HEK293T (cell line): ENCODE data around the gene PLCG1.
"Not testable (repeated sequence)": the region's sequence is repeated elsewhere in the genome, so short reads cannot be mapped to it uniquely, and the experiment has no call there.

Experiments used
- CTCF ChIA-PET: fragments of 350-600 bp; formaldehyde crosslinking; extraction: SDS; loops from one replicate; lab custom pipeline; 2021; ENCODE audit warnings: antibody characterized with exemption, inconsistent platforms; lab: Yijun Ruan, JAX
- POLR2A ChIA-PET: fragments of 350-600 bp; formaldehyde crosslinking; extraction: SDS; loops from one replicate; lab custom pipeline; 2020; ENCODE audit warnings: antibody characterized with exemption, inconsistent platforms; lab: Yijun Ruan, JAX
- DNase-seq: peaks from one replicate; pipeline ENCODE4 v3.0.0; 2012; ENCODE audit warnings: mixed read lengths; ENCODE audit errors: extremely low spot score
- ARNT ChIP-seq: fragments of 450-650 bp; IDR thresholded peaks from 2 replicates; pipeline ENCODE4 v1.6.1; 2017; ENCODE audit warnings: mild to moderate bottlenecking
- BHLHE40 ChIP-seq: fragments of 450-650 bp; IDR thresholded peaks from 2 replicates; pipeline ENCODE4 v1.6.1; 2016; ENCODE audit warnings: mild to moderate bottlenecking, moderate library complexity, borderline replicate concordance
- CTBP1 ChIP-seq: fragments of 450-650 bp; IDR thresholded peaks from 2 replicates; pipeline ENCODE4 v1.6.1; 2016; ENCODE audit warnings: borderline replicate concordance
- ELF4 ChIP-seq: fragments of 450-650 bp; IDR thresholded peaks from 2 replicates; pipeline ENCODE4 v1.6.1; 2017; ENCODE audit warnings: antibody characterized with exemption
- FOXA1 ChIP-seq: fragments of 450-650 bp; IDR thresholded peaks from 2 replicates; pipeline ENCODE4 v1.6.1; 2016; ENCODE audit warnings: mild to moderate bottlenecking
- FOXK2 ChIP-seq: fragments of 450-650 bp; IDR thresholded peaks from 2 replicates; pipeline ENCODE4 v1.6.1; 2016; ENCODE audit warnings: mild to moderate bottlenecking
- FOXM1 ChIP-seq: fragments of 450-650 bp; IDR thresholded peaks from 2 replicates; pipeline ENCODE4 v1.6.1; 2017; ENCODE audit warnings: mild to moderate bottlenecking, borderline replicate concordance
- HDGF ChIP-seq: fragments of 450-650 bp; IDR thresholded peaks from 2 replicates; pipeline ENCODE4 v1.6.1; 2017; ENCODE audit warnings: antibody characterized with exemption, borderline replicate concordance
- L3MBTL2 ChIP-seq: fragments of 450-650 bp; conservative IDR thresholded peaks from 2 replicates; pipeline ENCODE4 v1.6.1; 2016; ENCODE audit warnings: mild to moderate bottlenecking
- LEF1 ChIP-seq: fragments of 450-650 bp; IDR thresholded peaks from 2 replicates; pipeline ENCODE4 v1.6.1; 2017; ENCODE audit warnings: mild to moderate bottlenecking, borderline replicate concordance
- NFRKB ChIP-seq: fragments of 450-650 bp; IDR thresholded peaks from 2 replicates; pipeline ENCODE4 v1.6.1; 2016; ENCODE audit warnings: mild to moderate bottlenecking, moderate library complexity
- PKNOX1 ChIP-seq: fragments of 450-650 bp; IDR thresholded peaks from 2 replicates; pipeline ENCODE4 v1.6.1; 2016
- SP1 ChIP-seq: fragments of 450-650 bp; IDR thresholded peaks from 2 replicates; pipeline ENCODE4 v1.6.1; 2017
- SUZ12 ChIP-seq: fragments of 450-650 bp; IDR thresholded peaks from 2 replicates; pipeline ENCODE4 v1.6.1; 2016; ENCODE audit warnings: mild to moderate bottlenecking
- TARDBP ChIP-seq: fragments of 450-650 bp; IDR thresholded peaks from 2 replicates; pipeline ENCODE4 v1.6.1; 2016
- ZNF384 ChIP-seq: fragments of 450-650 bp; IDR thresholded peaks from 2 replicates; pipeline ENCODE4 v1.6.1; 2016

The PLCG1 gene

GRCh38 chr20:41110012-41110411, 27.3 kb upstream of the PLCG1 start:
- POLR2A ChIA-PET = no interaction called here
- DNase-seq = no peak
- TF ChIP-seq FOXM1 = no peak
- TF ChIP-seq CTBP1 = no peak
- no peak for TF ChIP-seq ELF4
- CTCF ChIA-PET = no interaction called here

- ChIA-PET POLR2A (no interaction called here), CTCF (no interaction called here)
- DNase-seq = no peak
- TF ChIP-seq CTBP1 = no peak
- TF ChIP-seq FOXA1 = no peak
- TF ChIP-seq LEF1 = no peak
- no peak for TF ChIP-seq NFRKB
- no peak for TF ChIP-seq ARNT
- TF ChIP-seq TARDBP = no peak
- no peak for TF ChIP-seq BHLHE40
- TF ChIP-seq SP1 = no peak
- no peak for TF ChIP-seq L3MBTL2
- no peak for TF ChIP-seq FOXK2
- TF ChIP-seq ELF4 = no peak
- no peak for TF ChIP-seq ZNF384
- no peak for TF ChIP-seq FOXM1
- TF ChIP-seq SUZ12 = no peak
- TF ChIP-seq HDGF = no peak
- no peak for TF ChIP-seq PKNOX1
Observed at GRCh38 chr20:41110930-41111577, 26.3 kb upstream of the PLCG1 start.

DNA sequence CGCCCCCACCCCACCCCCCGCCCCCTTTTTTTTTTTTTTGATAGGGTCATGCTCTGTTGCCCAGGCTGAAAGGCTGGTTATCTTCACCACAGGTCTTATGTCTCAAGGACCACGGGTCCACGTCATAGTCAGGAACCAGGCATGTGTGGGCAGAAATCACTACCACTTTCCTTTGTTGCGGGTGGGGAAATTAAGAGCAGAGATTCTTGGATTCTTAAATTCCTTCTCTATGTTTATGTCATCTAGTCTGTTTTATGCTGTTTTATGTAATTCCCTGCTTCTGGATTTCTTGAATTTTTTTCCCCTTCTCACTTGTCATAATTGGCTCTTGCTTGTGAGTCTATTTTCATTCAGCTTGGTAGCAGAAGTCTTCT, 25.8 kb upstream of the PLCG1 start:
- CTCF ChIA-PET = no interaction called here
- POLR2A ChIA-PET = no interaction called here

GRCh38 chr20:41116282-41116956, 20.9 kb upstream of the PLCG1 start:
- ChIA-PET POLR2A (no interaction called here), CTCF (interaction anchor here (1.6 kb wide), 1 partner anchor 19 kb away, joined by 4 read pairs; no protein-coding TSS in a partner anchor)
- DNase-seq = no peak
- TF ChIP-seq FOXM1 = no peak
- no peak for TF ChIP-seq SP1
- TF ChIP-seq ARNT = no peak
- no peak for TF ChIP-seq NFRKB
- no peak for TF ChIP-seq CTBP1
- TF ChIP-seq L3MBTL2 = no peak
- TF ChIP-seq LEF1 = no peak
- no peak for TF ChIP-seq HDGF

More for the DNA sequence above, 25.8 kb upstream of the PLCG1 start:
- DNase-seq = no peak
- TF ChIP-seq PKNOX1 (no peak), L3MBTL2 (no peak), FOXM1 (no peak)

GRCh38 chr20:41118159-41118558, 19.2 kb upstream of the PLCG1 start:
- POLR2A ChIA-PET, DNase-seq, CTCF ChIA-PET: not testable (repeated sequence)

- ChIA-PET CTCF (no interaction called here), POLR2A (no interaction called here)
- no peak for DNase-seq
- TF ChIP-seq FOXA1 (no peak), PKNOX1 (no peak), ELF4 (no peak), LEF1 (no peak), FOXK2 (no peak), FOXM1 (no peak), SUZ12 (no peak), L3MBTL2 (no peak), HDGF (no peak), NFRKB (no peak), CTBP1 (no peak), SP1 (no peak), BHLHE40 (no peak), TARDBP (no peak), ZNF384 (no peak), ARNT (no peak)
Observed at GRCh38 chr20:41118632-41119031, 18.7 kb upstream of the PLCG1 start.
